ENCODE data around the gene KDM5D.

- no peak for TF ChIP-seq POLR2AphosphoS5 (IDR thresholded peaks at IDR 0.05)
- no peak for TF ChIP-seq CTCF (IDR thresholded peaks at IDR 0.05)
- no peak for TF ChIP-seq POLR2A (IDR thresholded peaks at IDR 0.05)
These were observed 63.7 kb downstream of the KDM5D start for GRCh38 chrY:19680821-19681220.
